MM.1S (cell line): ENCODE data around the gene FGF12.

Experiments
- DNase-seq: peaks from one replicate; pipeline ENCODE4 v3.0.0-alpha.2; 2015
- H2AFZ ChIP-seq: fragments of 300-600 bp; sonication (generic); 2 replicates; pipeline ENCODE4 v1.6.0; 2016; ENCODE audit warnings: antibody characterized with exemption, low read length
- H3F3A ChIP-seq: fragments of 300-600 bp; sonication (generic); 2 replicates; pipeline ENCODE4 v1.6.1; 2016; ENCODE audit warnings: mild to moderate bottlenecking, antibody characterized with exemption, low read length, moderate library complexity, mixed read lengths; ENCODE audit not compliant: insufficient read depth
- H3K27ac ChIP-seq: fragments of 300-600 bp; sonication (generic); 2 replicates; pipeline ENCODE4 v1.5.1; 2016; ENCODE audit warnings: mild to moderate bottlenecking, low read length
- H3K27me3 ChIP-seq: fragments of 300-600 bp; sonication (generic); replicated peaks from 2 replicates; pipeline ENCODE4 v1.6.0; 2016; ENCODE audit warnings: low read length; ENCODE audit not compliant: insufficient read depth
- H3K36me3 ChIP-seq: fragments of 300-600 bp; sonication (generic); replicated peaks from 2 replicates; pipeline ENCODE4 v1.6.1; 2016; ENCODE audit warnings: mild to moderate bottlenecking, low read length, mixed read lengths; ENCODE audit not compliant: insufficient read depth
- H3K4me1 ChIP-seq: fragments of 300-600 bp; sonication (generic); 2 replicates; pipeline ENCODE4 v1.6.1; 2016; ENCODE audit warnings: low read length, mixed read lengths
- H3K4me2 ChIP-seq: fragments of 300-600 bp; sonication (generic); 2 replicates; pipeline ENCODE4 v1.6.0; 2016; ENCODE audit warnings: low read depth, low read length
- H3K4me3 ChIP-seq: fragments of 300-600 bp; sonication (generic); 2 replicates; pipeline ENCODE4 v1.5.1; 2016; ENCODE audit warnings: low read length, mixed read lengths
- H3K79me2 ChIP-seq: fragments of 300-600 bp; sonication (generic); 2 replicates; pipeline ENCODE4 v1.6.1; 2016; ENCODE audit warnings: mixed run types, low read length, mixed read lengths
- H3K9ac ChIP-seq: fragments of 300-600 bp; sonication (generic); 2 replicates; pipeline ENCODE4 v1.6.1; 2016; ENCODE audit warnings: low read length, mixed read lengths
- H3K9me2 ChIP-seq: fragments of 300-600 bp; sonication (generic); replicated peaks from 2 replicates; pipeline ENCODE4 v1.6.1; 2016; ENCODE audit warnings: mild to moderate bottlenecking, low read length, mixed read lengths; ENCODE audit not compliant: insufficient read depth
- H3K9me3 ChIP-seq: fragments of 300-600 bp; sonication (generic); replicated peaks from 2 replicates; pipeline ENCODE4 v1.6.1; 2016; ENCODE audit warnings: mild to moderate bottlenecking, low read length, mixed read lengths; ENCODE audit not compliant: insufficient read depth
- H4K20me1 ChIP-seq: fragments of 300-600 bp; sonication (generic); 2 replicates; pipeline ENCODE4 v1.6.1; 2016; ENCODE audit warnings: mild to moderate bottlenecking, low read length, moderate library complexity, mixed read lengths; ENCODE audit not compliant: insufficient read depth
- CTCF ChIP-seq: fragments of 300-600 bp; sonication (generic); IDR thresholded peaks from 2 replicates; pipeline ENCODE4 v1.5.1; 2016; ENCODE audit warnings: antibody characterized with exemption, low read length, mixed read lengths
- EZH2 ChIP-seq: fragments of 300-600 bp; sonication (generic); optimal IDR thresholded peaks from 2 replicates; pipeline ENCODE3; 2017; ENCODE audit warnings: low read depth, mild to moderate bottlenecking, antibody characterized with exemption, low read length, mixed read lengths
- EZH2phosphoT487 ChIP-seq: fragments of 300-600 bp; sonication (generic); IDR thresholded peaks from 2 replicates; pipeline ENCODE4 v1.6.1; 2018; ENCODE audit warnings: antibody characterized with exemption, low read length

Gene FGF12

GRCh38 chr3:192373032-192373431, 354.3 kb downstream of the FGF12 start:
- H3K4me3 ChIP-seq, result no peak overlapping the region
- no peak overlapping the region for H3K27ac ChIP-seq
- H2AFZ ChIP-seq, result no peak overlapping the region
- no peak overlapping the region for H3K9ac ChIP-seq
- no peaks in the 10 kb centered on the region for H3K27me3 ChIP-seq
- H3K9me3 ChIP-seq, result no peaks in the 10 kb centered on the region
- no peaks in the 10 kb centered on the region for H3K4me1 ChIP-seq
- no peak overlapping the region for H3K4me2 ChIP-seq
- no peaks in the 10 kb centered on the region for H3K9me2 ChIP-seq
- no peaks in the 10 kb centered on the region for H3K36me3 ChIP-seq
- no peaks in the 10 kb centered on the region for H3K79me2 ChIP-seq
- no peak for DNase-seq
- TF ChIP-seq EZH2 (no peak), CTCF (no peak), EZH2phosphoT487 (no peak)
- no peaks in the 10 kb centered on the region for H4K20me1 ChIP-seq
- no peaks in the 10 kb centered on the region for H3F3A ChIP-seq

DNA sequence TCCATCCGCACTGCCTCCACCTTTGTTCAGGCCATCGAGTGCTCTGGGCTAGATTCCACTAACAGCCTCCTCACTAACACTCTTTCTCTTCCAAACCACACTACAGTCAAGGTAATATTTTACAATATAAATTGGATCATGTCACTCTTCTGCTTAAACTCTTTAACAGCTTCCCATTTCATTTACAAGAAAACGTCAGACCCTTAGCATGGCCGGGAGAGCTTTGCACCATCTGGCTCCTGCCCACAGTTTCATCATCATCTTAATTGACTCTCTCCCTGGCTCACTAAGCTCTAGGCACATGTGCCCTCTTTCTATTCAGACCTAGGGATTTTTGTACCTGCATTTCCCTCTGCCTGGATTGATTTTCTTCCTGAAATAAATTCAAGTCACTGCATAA, 354.7 kb downstream of the FGF12 start:
- Histone ChIP-seq H3K79me2 (no peaks in the 10 kb centered on the region), H3K9me3 (no peaks in the 10 kb centered on the region), H3K27me3 (no peaks in the 10 kb centered on the region), H3K27ac (no peak overlapping the region), H3F3A (no peaks in the 10 kb centered on the region), H3K9me2 (no peaks in the 10 kb centered on the region), H3K4me1 (no peaks in the 10 kb centered on the region), H4K20me1 (no peaks in the 10 kb centered on the region), H3K9ac (no peak overlapping the region), H3K4me3 (no peak overlapping the region), H3K36me3 (no peaks in the 10 kb centered on the region), H3K4me2 (no peak overlapping the region), H2AFZ (no peak overlapping the region)
- no peak for TF ChIP-seq CTCF
- no peak for TF ChIP-seq EZH2phosphoT487
- TF ChIP-seq EZH2, result no peak
- DNase-seq, result no peak

DNA sequence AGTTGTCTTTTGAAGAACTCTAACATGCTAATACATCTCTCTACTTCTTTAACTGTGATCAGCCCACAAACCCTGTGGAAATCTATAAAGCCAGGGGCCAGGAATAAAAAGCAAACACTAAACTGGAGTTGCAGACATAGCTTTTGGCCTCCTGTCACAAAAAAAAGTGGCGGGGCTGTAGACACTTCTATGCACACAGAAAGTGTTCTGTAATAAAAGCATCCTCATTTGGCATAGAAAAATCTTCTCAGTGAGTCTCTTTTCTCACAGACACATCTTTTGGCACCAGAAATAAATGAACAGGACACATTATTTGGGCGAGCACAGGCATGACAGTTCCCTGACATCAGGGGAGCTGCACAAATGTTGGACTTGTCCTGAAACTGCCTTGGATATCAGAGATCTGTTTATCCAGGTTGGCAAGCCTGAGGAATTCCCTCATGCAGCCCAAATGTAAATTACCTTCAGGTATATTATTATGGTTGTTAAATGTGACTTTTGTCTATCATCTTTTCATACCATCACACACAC, 355.4 kb downstream of the FGF12 start:
- no peaks in the 10 kb centered on the region for H3K9me2 ChIP-seq
- no peak overlapping the region for H3K27ac ChIP-seq
- H3K36me3 ChIP-seq, result no peaks in the 10 kb centered on the region
- H3K9me3 ChIP-seq, result no peaks in the 10 kb centered on the region
- no peaks in the 10 kb centered on the region for H3K27me3 ChIP-seq
- no peak overlapping the region for H3K4me3 ChIP-seq
- H4K20me1 ChIP-seq, result no peaks in the 10 kb centered on the region
- no peaks in the 10 kb centered on the region for H3K4me1 ChIP-seq
- DNase-seq, result no peak
- no peaks in the 10 kb centered on the region for H3F3A ChIP-seq
- no peaks in the 10 kb centered on the region for H3K79me2 ChIP-seq
- no peak overlapping the region for H3K4me2 ChIP-seq
- no peak for TF ChIP-seq CTCF
- TF ChIP-seq EZH2phosphoT487, result no peak
- TF ChIP-seq EZH2, result no peak
- H2AFZ ChIP-seq, result no peak overlapping the region
- no peak overlapping the region for H3K9ac ChIP-seq

GRCh38 chr3:192367616-192368015, 359.7 kb downstream of the FGF12 start:
- Histone ChIP-seq H3K4me3 (no peak overlapping the region), H3K27me3 (no peaks in the 10 kb centered on the region), H2AFZ (no peak overlapping the region), H3K9ac (no peak overlapping the region), H3K9me2 (no peaks in the 10 kb centered on the region), H3K36me3 (no peaks in the 10 kb centered on the region), H3F3A (no peaks in the 10 kb centered on the region), H3K4me1 (no peaks in the 10 kb centered on the region), H3K27ac (no peak overlapping the region), H4K20me1 (no peaks in the 10 kb centered on the region), H3K79me2 (no peaks in the 10 kb centered on the region), H3K4me2 (no peak overlapping the region), H3K9me3 (no peaks in the 10 kb centered on the region)
- TF ChIP-seq EZH2 (no peak), CTCF (no peak), EZH2phosphoT487 (no peak)
- no peak for DNase-seq
